ENCODE data around the gene CEBPA.

CEBPA gene

DNA sequence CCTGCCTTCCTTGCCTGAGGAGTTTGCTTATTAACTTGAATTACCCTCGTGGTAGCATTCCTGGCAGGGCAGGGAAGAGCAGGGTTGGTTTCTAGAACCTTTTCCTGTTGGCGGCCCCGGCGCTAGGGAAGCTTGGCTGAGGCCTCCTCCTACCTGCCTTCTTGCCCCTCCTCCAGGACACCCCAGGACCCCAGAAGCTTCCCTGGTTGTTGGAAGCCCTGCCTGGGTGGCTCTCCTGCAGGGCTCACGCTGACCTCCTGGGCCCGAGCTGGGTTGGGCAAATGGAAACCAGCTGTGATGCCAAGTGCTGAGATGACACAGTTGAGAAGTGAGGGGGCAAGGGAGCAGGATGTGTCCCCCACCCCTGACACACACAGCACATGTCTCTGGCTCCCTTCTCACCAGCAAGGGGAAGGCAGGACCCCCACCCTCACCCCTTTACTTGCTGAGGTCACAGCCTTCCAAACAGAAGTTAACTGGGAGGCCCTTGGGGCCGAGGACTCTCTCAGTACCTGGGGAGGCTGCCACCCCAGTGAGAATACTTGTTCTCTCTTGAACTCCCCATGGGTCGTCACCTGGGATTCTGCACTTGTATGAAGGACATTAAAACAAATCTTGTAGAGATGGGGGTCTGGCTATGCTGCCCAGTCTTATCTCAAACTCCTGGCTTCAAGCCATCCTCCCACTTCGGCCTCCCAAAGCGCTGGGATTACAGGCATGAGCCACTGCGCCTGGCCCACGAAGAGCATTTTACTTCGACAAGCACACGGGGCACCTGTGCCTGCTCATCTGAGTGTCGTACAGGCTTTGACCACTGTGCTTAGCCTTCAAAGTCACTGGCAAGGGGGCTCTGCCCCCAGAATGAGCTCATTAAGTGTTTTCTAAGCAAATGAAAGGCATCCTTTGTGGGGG, 10.5 kb downstream of the CEBPA start:
- H3K27ac ChIP-seq: peak overlapping the region in 20 of 21 experiments; percentile 28 to 87 (median 77)
- H3K4me3 ChIP-seq: no peak overlapping the region

DNA sequence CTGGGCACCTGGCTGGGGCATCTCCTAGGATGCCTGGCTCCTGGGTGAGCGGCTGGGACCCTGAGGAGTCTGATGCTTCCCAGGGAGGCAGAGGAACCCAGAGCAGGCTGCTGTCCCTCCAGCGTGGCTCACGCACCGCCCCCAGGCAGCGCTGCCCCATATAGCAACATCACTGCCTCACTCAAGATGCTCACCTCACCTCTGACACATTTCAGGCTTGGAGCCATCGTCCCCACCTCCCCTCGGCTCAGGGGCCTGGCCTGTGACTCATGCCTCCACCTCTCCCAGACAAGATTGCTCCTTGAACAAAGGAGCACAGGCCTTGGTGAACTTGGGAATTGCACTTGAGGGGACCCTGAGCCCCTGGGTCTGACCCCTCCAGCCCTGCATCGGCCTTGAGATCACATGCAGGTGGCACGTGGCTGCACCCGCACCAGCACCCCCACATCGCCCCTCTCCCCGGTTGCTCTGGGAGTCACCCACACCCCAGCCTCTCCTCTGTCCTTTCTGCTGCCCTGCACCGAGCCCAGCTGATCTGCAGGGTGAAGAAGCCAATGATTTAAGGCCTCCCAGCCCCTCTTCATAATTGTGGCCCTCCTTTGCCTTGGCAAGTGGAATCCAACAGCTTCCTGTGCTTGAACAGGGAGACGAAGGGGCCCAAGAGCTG, 11.2 kb downstream of the CEBPA start:
- H3K27ac ChIP-seq: peak overlapping the region in 19 of 21 experiments; percentile 28 to 87 (median 77)
- H3K4me3 ChIP-seq: no peak overlapping the region

DNA sequence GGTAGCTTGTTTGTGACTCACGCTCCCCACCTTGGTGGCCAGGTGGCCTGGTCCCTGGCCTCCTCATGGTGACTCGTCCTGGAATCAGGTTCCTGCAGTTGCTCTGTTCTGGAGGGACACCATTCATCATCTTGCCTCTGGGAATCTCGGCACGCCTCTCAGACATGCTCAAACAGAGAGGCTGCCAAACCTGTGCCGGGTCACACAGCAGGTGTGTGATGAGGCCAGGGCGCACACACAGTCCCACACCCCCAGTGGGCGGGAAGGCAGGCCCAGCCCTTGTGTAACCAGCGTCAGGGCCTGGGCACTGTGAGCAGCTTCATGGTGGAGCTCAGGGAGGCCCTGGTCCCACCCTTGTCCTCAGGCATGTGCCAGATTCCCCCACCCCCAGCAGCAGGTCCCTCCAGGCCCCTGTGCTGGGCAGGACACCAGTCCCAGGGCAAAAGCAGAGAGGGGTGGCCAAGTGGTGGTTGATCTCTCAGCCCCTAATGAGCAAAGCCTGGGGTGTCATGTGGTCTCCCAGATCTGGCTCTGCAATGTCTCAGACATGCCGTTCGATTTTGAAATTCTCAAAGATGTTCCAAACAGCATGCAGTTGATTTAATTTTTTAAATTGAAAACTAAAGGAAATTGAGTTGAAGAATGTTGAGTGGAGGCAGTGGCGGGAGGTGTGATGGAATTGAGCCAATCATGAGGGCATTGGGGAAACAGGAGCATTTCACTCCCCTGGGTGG, 12.1 kb downstream of the CEBPA start:
- Histone ChIP-seq H3K27ac (peak overlapping the region in 19 of 21 experiments; percentile 1 to 87 (median 75)), H3K4me3 (no peak overlapping the region)

DNA sequence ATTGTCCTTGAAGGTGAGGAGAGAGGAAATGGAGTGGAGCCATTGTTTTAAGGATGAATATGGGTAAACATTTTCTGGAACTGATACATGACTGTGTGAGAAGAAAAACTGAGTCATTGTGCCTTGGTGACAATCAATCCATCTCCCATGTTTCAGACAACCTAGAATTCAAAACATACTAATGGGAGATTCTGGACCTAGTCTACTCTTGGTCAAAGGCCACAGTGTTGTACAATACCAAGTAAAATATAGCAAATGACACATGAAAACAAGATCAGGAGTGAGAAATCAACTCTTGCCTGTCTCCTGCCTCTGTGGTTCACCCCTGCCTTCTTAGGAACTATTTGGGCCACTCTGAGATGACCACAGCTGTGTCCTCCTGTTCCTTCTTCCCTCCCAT, 13.1 kb downstream of the CEBPA start:
- Histone ChIP-seq H3K4me3 (no peak overlapping the region), H3K27ac (peak overlapping the region in 14 of 21 experiments; percentile 1 to 87 (median 71))

DNA sequence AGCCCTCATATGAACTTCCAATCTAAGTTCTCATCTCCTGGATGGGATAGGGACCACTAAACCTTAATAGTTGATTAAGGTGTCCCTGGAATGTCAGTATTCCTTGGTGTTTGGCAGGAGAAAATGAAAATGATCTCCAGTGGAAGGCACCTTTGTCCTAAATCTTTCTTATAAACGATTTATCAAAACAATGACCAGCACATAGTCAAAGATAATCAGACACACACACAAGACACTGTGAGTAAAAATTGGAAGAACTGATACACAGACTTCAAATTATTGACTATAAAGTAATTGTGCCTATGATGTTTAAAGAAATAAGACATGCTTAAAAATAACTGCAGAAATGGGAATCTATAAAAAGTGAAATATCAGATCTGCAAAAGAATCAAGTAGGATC, 13.7 kb downstream of the CEBPA start:
- peak overlapping the region in 4 of 21 experiments; percentile 41 to 80 (median 54) for H3K27ac ChIP-seq
- H3K4me3 ChIP-seq: no peak overlapping the region

DNA sequence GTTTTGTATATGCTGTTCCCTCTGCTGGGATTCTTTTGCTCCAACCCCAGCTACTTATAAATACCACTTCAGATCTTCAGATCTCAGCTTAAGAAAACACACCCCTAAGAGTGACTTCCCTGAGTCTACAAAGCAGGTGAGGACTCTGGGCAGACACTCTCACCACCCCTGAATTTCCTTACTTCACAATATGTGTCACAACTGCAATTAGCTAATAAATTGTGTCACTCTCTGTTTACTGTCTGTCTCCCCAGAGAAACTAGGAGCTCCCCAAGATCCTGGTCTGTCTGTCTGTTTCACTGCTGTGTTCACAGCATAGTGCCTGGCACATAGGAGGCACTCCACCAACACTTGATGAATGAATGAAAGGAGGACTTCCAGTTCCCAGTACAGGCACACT, 14.4 kb downstream of the CEBPA start:
- H3K4me3 ChIP-seq: no peak overlapping the region
- H3K27ac ChIP-seq: peak overlapping the region in 10 of 21 experiments; percentile 24 to 68 (median 48)

DNA sequence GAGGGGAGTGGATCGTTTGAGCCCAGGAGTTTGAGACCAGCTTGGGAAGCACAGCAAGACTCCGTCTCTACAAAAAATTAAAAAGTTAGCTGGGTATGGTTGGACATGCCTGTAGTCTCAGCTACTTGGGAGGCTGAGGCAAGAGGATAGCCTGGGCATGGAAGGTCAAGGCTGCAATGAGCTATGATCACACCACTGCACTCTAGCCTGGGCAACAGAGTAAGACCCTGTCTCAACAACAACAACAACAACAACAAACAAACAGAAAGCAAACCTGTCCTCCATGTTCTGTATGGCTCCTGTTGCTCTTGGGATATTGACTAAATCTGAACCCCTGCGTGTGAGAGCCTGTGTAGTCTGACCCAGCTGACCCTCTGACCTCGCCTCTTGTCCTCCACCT, 14.9 kb downstream of the CEBPA start:
- H3K27ac ChIP-seq: peak overlapping the region in 9 of 21 experiments; percentile 7 to 68 (median 51)
- no peak overlapping the region for H3K4me3 ChIP-seq

DNA sequence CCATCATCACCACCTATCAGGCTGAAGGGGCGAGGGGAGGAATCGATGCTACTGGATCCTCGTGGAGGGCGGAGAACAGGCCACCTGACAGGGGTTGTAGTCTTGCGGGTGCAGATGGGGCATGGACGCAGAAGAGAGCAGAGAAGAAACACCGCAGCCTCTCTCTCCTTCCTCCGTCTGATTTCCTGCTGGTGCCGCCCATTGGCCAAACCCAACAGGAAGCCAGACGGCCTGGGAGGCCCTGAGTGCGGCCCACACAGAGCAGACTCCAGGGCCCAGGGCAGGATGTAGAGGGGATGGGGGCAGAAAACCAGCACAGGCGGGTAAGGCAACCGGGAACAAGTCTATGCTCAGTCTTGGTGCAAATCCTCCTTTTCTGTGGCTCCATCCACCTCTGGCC, 15.4 kb downstream of the CEBPA start:
- Histone ChIP-seq H3K27ac (peak overlapping the region in 11 of 21 experiments; percentile 7 to 68 (median 27)), H3K4me3 (no peak overlapping the region)

DNA sequence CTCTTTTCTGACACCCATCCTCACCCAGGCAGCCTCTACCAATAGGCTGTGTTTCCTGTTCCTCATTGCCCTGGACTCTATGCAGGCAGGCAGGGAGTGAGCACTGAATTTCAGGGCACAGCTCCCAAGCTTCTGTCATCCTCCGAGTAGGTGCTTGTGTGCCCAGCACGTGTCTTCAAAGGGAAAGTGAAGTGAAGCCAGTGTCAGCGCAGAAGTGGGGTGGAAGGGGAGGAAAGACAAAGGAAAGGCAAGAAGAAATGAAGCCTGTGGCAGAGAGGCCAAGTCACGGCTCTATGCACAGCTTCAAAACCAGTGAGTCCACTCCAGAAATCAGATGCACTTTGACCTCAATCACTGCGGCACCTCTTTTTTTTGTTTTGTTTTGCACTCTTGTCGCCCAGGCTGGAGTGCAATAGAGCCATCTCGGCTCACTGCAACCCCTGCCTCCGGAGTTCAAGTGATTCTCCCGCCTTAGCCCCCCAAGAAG, 16.9 kb downstream of the CEBPA start:
- no peak overlapping the region for H3K4me3 ChIP-seq
- peak overlapping the region in 1 of 21 experiments; percentile 10 for H3K27ac ChIP-seq

DNA sequence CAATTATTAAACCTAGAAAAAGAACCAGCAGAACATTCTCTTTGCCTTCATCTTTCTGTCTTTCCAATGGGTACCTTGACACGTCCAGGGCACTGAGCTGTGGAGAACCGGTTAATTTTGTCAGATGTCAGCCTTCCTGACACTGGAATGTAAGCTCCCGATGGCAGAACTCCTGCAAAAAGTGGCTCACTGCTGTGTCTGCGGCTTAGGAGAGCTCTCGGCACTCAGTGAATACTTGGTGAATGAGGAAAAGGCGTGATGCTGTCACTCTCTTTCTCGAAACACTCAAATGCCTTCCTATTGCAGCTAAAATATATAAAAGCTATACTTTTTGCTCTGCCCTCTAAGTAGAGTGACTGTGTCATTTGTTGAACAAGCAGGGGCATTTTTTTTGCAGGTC, 17.6 kb downstream of the CEBPA start:
- no peak overlapping the region for H3K27ac ChIP-seq
- no peak overlapping the region for H3K4me3 ChIP-seq

DNA sequence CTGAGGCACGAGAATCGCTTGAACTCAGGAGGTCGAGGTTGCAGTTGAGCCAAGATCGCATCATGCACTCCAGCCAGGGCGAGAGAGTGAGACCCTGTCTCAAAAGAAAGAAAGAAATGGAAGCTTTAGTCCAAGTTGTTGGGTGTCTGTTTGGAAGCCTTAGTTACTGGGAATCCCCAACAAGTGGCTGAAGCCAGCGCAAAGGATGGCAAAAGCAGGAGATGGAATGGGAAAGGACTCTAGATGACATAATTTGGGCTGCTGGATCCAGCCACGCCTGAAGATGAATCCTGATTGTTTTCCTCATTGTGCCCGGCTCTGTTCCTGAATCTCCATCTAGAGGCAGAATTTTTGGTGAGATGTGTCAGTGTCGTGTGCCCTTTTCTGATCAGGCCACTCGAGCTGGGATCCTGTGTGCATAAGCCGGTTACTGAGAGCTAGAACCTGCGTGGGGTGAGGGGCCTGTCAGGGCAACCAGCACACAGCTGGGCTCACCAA, 18.1 kb downstream of the CEBPA start:
- H3K27ac ChIP-seq: no peak overlapping the region

DNA sequence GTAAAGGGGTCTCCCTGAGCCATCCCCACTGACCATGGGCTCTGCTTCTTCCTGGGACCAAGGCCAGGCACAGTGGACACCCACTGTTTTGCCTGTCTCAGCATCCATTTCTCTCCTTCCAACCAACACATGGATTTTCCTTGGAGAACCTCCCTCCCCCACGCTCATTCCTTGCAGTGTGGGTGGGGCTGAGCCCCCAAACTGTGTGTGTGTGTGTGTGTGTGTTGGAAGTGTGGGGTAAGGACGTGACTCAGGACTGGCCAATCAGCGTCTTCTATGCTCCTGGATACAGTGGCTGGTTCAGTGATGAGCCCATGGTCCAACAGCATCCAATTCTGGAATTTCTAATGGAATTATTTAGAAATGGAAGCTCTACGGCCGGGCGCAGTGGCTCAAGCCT, 18.7 kb downstream of the CEBPA start:
- H3K4me3 ChIP-seq: no peak overlapping the region
- H3K27ac ChIP-seq: no peak overlapping the region

More for the DNA sequence above, 18.1 kb downstream of the CEBPA start:
- H3K4me3 ChIP-seq: no peak overlapping the region

DNA sequence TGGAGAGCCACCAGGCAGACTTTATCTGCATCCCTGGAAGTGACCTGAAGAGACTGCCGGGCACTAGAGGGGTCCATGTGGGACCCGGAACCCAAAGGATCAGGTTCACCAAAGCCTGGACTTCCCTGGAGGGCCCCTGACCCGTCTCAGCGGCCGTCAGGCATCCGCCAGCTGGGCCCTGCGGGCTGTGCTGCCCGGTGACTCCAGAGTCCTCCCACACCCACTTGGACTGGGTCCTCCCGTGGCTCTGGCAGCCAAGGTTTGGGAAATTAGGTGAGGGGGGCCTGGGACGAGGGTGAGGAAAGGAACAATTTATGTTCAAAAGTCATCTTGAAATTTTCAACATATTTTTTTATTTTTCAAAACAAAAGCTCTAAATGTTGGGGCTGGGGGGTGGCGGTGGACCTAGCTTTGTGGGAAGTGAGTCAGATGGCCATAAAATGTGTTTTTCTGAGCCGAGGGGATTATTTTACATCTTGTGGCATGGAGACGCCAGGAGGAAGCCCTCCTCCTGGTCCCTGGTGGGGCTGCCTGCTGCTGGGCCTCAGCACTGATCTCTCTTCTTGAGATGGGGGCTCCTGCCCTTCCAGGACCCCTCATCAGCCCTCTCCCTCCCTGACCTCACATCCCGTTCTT, 20.2 kb downstream of the CEBPA start:
- Histone ChIP-seq H3K27ac (peak overlapping the region in 2 of 21 experiments; percentile 30 to 39), H3K4me3 (no peak overlapping the region)

DNA sequence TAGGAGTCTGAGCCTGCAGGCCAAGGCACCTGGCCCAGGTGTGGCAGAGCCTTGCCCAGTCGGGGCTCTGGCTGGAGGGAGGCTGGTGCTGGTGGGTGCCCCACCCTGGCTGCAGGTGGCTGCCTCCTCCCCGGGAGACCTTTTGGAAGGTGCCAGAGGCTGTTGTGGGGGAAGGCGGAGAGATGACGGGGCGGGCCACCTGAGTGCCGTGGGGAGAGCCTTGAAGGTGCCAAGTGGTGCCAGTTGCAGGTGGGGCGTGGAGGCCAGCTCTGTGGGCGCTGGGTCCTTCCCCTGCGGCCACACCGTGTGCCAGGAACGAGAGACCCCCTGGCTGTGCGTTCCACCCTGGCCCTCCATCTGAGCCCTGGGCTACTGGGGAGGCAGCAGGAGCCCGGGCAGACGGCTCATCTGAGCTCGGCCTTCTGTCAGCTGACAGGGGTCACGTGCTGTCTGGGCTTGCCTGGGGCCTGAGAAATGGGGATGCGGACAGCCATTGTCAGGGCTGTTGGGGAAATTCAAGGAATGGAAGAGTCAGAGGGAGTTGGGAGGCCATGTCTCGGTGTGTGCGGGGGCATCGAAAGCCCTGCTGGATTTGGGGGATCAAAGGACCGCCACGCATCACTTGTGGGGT, 20.9 kb downstream of the CEBPA start:
- H3K27ac ChIP-seq: peak overlapping the region in 2 of 21 experiments; percentile 4 to 34
- no peak overlapping the region for H3K4me3 ChIP-seq

DNA sequence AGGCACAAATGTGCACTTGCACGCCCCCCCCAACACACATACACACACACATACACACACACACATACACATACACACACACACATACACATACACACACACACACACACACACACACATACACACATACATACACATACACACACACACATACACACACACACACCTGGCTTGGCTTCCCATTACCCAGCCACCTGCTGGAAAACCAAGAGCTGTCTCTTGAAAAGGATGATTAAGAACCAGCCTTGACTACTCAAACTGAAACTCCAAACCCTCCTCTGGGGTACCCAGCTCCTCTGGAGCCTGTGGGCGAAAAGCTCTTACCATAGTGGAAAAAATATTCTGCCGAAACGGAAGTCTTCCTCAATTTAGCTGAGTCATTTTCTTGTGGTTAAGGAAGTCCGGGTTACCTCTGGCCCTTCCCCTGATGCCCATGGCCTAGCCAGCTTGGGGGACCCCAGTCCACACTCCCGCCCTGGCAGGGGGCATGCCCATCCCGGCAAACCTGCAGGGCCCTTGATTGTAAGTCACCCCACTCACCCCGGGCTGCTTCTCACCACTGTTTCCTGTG, 21.9 kb downstream of the CEBPA start:
- Histone ChIP-seq H3K27ac (peak overlapping the region in 3 of 21 experiments; percentile 0 to 30 (median 4)), H3K4me3 (no peak overlapping the region)

DNA sequence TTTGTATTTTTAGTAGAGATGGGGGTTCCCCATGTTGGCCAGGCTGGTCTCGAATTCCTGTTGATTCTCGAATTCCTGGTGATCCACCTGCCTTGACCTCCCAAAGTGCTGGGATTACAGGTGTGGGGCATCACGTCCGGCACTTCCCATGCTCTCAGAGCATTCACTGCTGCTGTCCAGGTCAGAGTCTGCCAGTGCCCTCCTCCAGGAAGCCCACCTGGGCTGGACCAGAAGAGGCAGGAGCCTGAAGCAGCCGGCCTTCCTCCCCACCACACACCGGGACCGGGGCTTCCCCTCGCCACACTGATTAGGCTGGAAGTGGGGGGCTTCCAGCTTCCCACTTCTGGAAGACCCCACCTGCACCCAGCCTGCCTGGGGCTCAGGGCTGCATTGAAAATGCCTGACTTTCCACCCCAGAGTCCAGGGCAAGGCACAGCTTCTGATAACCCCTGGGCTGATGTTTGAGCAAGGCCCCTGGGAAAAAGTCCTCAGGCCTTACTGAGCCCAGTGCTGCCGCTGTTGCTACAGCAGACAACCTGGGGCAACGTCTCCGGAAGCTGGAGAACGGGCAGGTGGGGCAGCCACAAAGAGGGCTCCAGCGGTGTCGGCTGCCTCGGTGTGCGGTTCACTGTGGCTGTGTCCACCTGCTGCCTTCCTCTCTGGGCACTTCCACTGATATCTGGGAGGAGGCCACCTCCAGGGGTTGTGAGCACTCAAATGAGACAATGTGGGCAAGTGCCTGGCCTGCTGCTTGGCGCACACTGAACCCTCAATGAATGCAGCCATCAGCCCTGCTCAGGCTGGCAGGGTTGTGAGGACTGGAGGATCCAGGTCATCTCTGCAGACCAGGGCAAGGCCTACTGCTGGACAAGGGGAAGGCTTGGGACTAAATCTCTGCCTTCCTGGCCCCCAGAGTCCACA, 22.6 kb downstream of the CEBPA start:
- peak overlapping the region in 5 of 21 experiments; percentile 0 to 34 (median 29) for H3K27ac ChIP-seq
- H3K4me3 ChIP-seq: no peak overlapping the region
